Measurements from ENCODE around the gene ENTREP1.

GRCh38 chr9:69364510-69365150 is 39.6 kb downstream of the ENTREP1 start:
- TF ChIP-seq, protein P1, sequence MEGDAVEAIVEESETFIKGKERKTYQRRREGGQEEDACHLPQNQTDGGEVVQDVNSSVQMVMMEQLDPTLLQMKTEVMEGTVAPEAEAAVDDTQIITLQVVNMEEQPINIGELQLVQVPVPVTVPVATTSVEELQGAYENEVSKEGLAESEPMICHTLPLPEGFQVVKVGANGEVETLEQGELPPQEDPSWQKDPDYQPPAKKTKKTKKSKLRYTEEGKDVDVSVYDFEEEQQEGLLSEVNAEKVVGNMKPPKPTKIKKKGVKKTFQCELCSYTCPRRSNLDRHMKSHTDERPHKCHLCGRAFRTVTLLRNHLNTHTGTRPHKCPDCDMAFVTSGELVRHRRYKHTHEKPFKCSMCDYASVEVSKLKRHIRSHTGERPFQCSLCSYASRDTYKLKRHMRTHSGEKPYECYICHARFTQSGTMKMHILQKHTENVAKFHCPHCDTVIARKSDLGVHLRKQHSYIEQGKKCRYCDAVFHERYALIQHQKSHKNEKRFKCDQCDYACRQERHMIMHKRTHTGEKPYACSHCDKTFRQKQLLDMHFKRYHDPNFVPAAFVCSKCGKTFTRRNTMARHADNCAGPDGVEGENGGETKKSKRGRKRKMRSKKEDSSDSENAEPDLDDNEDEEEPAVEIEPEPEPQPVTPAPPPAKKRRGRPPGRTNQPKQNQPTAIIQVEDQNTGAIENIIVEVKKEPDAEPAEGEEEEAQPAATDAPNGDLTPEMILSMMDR (IDR thresholded peaks at IDR 0.05) = no peak
- TF ChIP-seq EZH2 (IDR thresholded peaks at IDR 0.05) (no peak), EZH2phosphoT487 (IDR thresholded peaks at IDR 0.05) (no peak)

All from neural progenitor cell (in vitro differentiated cells).